ENCODE results near the gene SLC16A11. TPM values are rescaled to one million over a fixed set of nuclear protein-coding genes. Genes with fewer than 3 reads are reported as not detected.
A peak's percentile ranks its signal among the peaks of the same experiment; 100 is the strongest.

Gene SLC16A11
- total RNA-seq, 1 experiment from 2014 or later, result not detected

GRCh38 chr17:7045492-7046126, 1.7 kb upstream of the SLC16A11 start:
- peaks cover 40% of the 10 kb centered on the region for H3F3A ChIP-seq (ENCODE audit: insufficient read depth, low read depth)
- peak overlapping the region; percentile 55; the same call in 1 of the 2 replicates for H3K4me3 ChIP-seq
- CTCF ChIA-PET, result interaction anchor here (0.6 to 1.9 kb wide), 12 partner anchors 9 to 802 kb away, joined by 3 to 12 read pairs (median 4); partner anchors contain the start of genes ACADVL, DLG4, NEURL4 and SLC16A13
- H3K79me2 ChIP-seq (ENCODE audit: low read depth), result no peaks in the 10 kb centered on the region
- no peaks in the 10 kb centered on the region for H3K36me3 ChIP-seq (ENCODE audit: low read depth)
- no peak overlapping the region for H2AFZ ChIP-seq
- H3K4me1 ChIP-seq (replicated peaks; ENCODE audit: insufficient read depth), result peaks cover 48% of the 10 kb centered on the region
- no peaks in the 10 kb centered on the region for H3K27me3 ChIP-seq (ENCODE audit: insufficient read depth, low read depth)
- TF ChIP-seq EZH2 (IDR thresholded peaks at IDR 0.05; ENCODE audit: low read depth) (no peak), CTCF (conservative IDR thresholded peaks at IDR 0.05) (peak; percentile 95)
- POLR2A ChIA-PET (ENCODE audit: unreplicated experiment), result interaction anchor here (0.5 to 0.9 kb wide), 11 partner anchors 10 to 671 kb away, joined by 3 to 16 read pairs (median 5); partner anchors contain the start of gene SLC16A13
- no peaks in the 10 kb centered on the region; the same call in 1 of the 2 replicates for H4K20me1 ChIP-seq (ENCODE audit: insufficient read depth)
- intact Hi-C loops (cut with micrococcal nuclease; ENCODE audit: unreplicated experiment), result loop anchor here (1.0 to 10.0 kb wide), 8 partner anchors 91 to 997 kb away; partner anchors contain the start of genes MPDU1, TP53 and WRAP53
- DNase-seq, result peak in 1 of 2 experiments; percentile 81
- H3K9me3 ChIP-seq (ENCODE audit: insufficient read depth, low read depth), result no peaks in the 10 kb centered on the region
- peak overlapping the region; percentile 81 for H3K4me2 ChIP-seq
- no TSS peak for BruUV-seq (replicated peaks)
- no peaks in the 10 kb centered on the region for H3K9me2 ChIP-seq (ENCODE audit: insufficient read depth)
- peak overlapping the region; percentile 97 for H3K27ac ChIP-seq

GRCh38 chr17:7043182-7043496, 753 bp downstream of the SLC16A11 start:
- peaks cover 35% of the 10 kb centered on the region for H3K4me1 ChIP-seq (replicated peaks; ENCODE audit: insufficient read depth)
- no peaks in the 10 kb centered on the region for H3K9me2 ChIP-seq (ENCODE audit: insufficient read depth)
- no peaks in the 10 kb centered on the region for H3K9me3 ChIP-seq (ENCODE audit: insufficient read depth, low read depth)
- no peaks in the 10 kb centered on the region; the same call in 1 of the 2 replicates for H4K20me1 ChIP-seq (ENCODE audit: insufficient read depth)
- intact Hi-C loops (cut with micrococcal nuclease; ENCODE audit: unreplicated experiment), result loop anchor here (10.0 kb wide), 1 partner anchor 542 kb away; the partner anchor contains the start of gene MPDU1
- H3K36me3 ChIP-seq (ENCODE audit: low read depth), result no peaks in the 10 kb centered on the region
- H2AFZ ChIP-seq, result no peak overlapping the region
- H3F3A ChIP-seq (ENCODE audit: insufficient read depth, low read depth), result peaks cover 50% of the 10 kb centered on the region
- TF ChIP-seq EZH2 (IDR thresholded peaks at IDR 0.05; ENCODE audit: low read depth), result no peak
- TF ChIP-seq CTCF (conservative IDR thresholded peaks at IDR 0.05), result no peak
- DNase-seq, result no peak
- ChIA-PET CTCF (no interaction called here), POLR2A (ENCODE audit: unreplicated experiment) (no interaction called here)
- no peaks in the 10 kb centered on the region for H3K27me3 ChIP-seq (ENCODE audit: insufficient read depth, low read depth)
- no peak overlapping the region for H3K27ac ChIP-seq
- H3K4me3 ChIP-seq, result no peak overlapping the region
- no peaks in the 10 kb centered on the region for H3K79me2 ChIP-seq (ENCODE audit: low read depth)
- no TSS peak for BruUV-seq (replicated peaks)
- H3K4me2 ChIP-seq, result no peak overlapping the region

- no TSS peak for BruUV-seq (replicated peaks)
These were observed 1.3 kb downstream of the SLC16A11 start for GRCh38 chr17:7042501-7043181.

More at GRCh38 chr17:7042501-7043181, 1.3 kb downstream of the SLC16A11 start:
- ChIA-PET CTCF (no interaction called here), POLR2A (ENCODE audit: unreplicated experiment) (no interaction called here)
- Histone ChIP-seq H3K27ac (no peak overlapping the region), H3K79me2 (ENCODE audit: low read depth) (peaks cover 4% of the 10 kb centered on the region), H3K9me3 (ENCODE audit: insufficient read depth, low read depth) (no peaks in the 10 kb centered on the region), H4K20me1 (ENCODE audit: insufficient read depth) (no peaks in the 10 kb centered on the region; the same call in 1 of the 2 replicates), H3F3A (ENCODE audit: insufficient read depth, low read depth) (peaks cover 54% of the 10 kb centered on the region), H3K27me3 (ENCODE audit: insufficient read depth, low read depth) (no peaks in the 10 kb centered on the region), H3K4me1 (replicated peaks; ENCODE audit: insufficient read depth) (peaks cover 35% of the 10 kb centered on the region), H2AFZ (no peak overlapping the region), H3K36me3 (ENCODE audit: low read depth) (0 out of 2 replicates have a peak, but pooled peaks cover 4% of the 10 kb centered on the region), H3K4me3 (no peak overlapping the region), H3K4me2 (no peak overlapping the region), H3K9me2 (ENCODE audit: insufficient read depth) (no peaks in the 10 kb centered on the region)
- TF ChIP-seq CTCF (conservative IDR thresholded peaks at IDR 0.05), result no peak
- TF ChIP-seq EZH2 (IDR thresholded peaks at IDR 0.05; ENCODE audit: low read depth), result no peak
- intact Hi-C loops (cut with micrococcal nuclease; ENCODE audit: unreplicated experiment), result loop anchor here (10.0 kb wide), 1 partner anchor 542 kb away; the partner anchor contains the start of gene MPDU1
- no peak for DNase-seq

Measured in PC-9 (cell line).